ENCODE results near the gene XRCC1. TPM values are rescaled to one million over a fixed set of nuclear protein-coding genes. Genes with fewer than 3 reads are reported as not detected.

XRCC1 gene
- total and polyA plus RNA-seq, 9 of the 15 experiments (the other 6 are each of a cell fraction or from before 2014, with no cell fraction given), result 1.5 to 36.9 (median 24.9) TPM

DNA sequence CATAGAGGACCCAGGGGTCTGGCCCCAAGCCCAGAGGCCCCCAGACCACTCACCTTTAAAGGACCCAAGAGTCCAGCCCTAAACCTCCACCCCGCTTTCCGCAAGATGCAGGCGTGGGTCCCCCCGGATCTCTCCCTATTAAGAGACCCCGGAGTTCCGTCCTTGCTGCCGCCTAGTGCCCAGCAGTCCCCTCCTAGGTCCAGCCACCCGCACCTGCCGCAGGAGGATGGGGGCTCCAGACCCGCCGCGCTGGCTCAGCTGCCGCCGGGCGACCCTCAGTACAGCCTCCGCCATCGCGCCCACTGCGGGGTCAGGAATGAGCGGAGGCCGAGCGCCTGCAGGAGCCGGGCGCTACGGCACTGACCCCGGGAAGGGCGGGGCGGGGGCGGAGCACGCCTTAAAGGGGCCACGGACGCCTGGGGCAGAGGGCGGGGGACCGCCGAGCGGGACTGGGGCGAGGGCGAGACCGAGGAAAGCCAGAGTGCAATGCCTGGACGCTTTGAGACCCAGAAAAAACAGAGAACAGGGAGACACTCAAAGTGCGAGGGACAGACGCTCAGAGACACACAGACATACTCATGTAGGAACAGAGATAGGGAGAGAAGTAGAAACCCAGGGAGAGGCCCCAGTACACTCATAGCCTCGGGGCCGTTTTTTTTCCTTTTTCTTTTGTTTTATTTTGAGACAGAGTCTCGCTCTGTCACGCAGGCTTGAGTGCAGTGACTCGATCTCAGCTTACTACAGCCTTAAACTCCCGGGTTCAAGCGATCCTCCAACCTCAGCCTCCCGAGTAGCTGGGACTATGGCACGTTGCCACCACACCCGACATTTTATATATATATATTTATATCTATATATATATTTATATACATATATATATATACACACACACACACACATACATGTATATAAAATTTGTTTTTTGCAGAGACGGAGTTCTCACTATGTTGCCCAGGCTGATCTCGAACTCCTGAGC lies 48.2 kb downstream of the XRCC1 start, which contains the start of gene ETHE1 (continued):
- TF ChIP-seq HNRNPLL (IDR thresholded peaks at IDR 0.05; ENCODE audit: low read depth, low read length, poor library complexity, severe bottlenecking), result peak; percentile 67
- TF ChIP-seq, protein P1, sequence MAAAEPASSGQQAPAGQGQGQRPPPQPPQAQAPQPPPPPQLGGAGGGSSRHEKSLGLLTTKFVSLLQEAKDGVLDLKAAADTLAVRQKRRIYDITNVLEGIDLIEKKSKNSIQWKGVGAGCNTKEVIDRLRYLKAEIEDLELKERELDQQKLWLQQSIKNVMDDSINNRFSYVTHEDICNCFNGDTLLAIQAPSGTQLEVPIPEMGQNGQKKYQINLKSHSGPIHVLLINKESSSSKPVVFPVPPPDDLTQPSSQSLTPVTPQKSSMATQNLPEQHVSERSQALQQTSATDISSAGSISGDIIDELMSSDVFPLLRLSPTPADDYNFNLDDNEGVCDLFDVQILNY (CRISPR knock-in tag; IDR thresholded peaks at IDR 0.05), result no peak
- TF ChIP-seq FOXP1 (CRISPR knock-in tag; IDR thresholded peaks at IDR 0.05), result peak; percentile 64; the same call in 1 of the 2 replicates
- TF ChIP-seq DNMT1 (IDR thresholded peaks at IDR 0.05), result no peak
- no peak for TF ChIP-seq ZNF407 (IDR thresholded peaks at IDR 0.05; ENCODE audit: low read depth)
- TF ChIP-seq NEUROD1 (IDR thresholded peaks at IDR 0.05; ENCODE audit: borderline replicate concordance, low read depth, low read length, partially characterized antibody), result peak; percentile 81
- TF ChIP-seq RREB1 (CRISPR knock-in tag; IDR thresholded peaks at IDR 0.05), result no peak
- no peak for TF ChIP-seq SREBF1 (IDR thresholded peaks at IDR 0.05; ENCODE audit: borderline replicate concordance, low read depth, low read length)
- TF ChIP-seq KDM5B (IDR thresholded peaks at IDR 0.05; ENCODE audit: insufficient replicate concordance, low read depth, low read length), result peak; percentile 86
- no peak for TF ChIP-seq MYNN (IDR thresholded peaks at IDR 0.05)
- TF ChIP-seq MYNN (CRISPR knock-in tag; IDR thresholded peaks at IDR 0.05), result no peak
